HEK293T (cell line): ENCODE results near the gene DOCK10.

ENCODE experiments used
- CTCF ChIA-PET: fragments of 350-600 bp; formaldehyde crosslinking; extraction: SDS; loops from one replicate; lab custom pipeline; 2021; ENCODE audit warnings: antibody characterized with exemption, inconsistent platforms; lab: Yijun Ruan, JAX
- POLR2A ChIA-PET: fragments of 350-600 bp; formaldehyde crosslinking; extraction: SDS; loops from one replicate; lab custom pipeline; 2020; ENCODE audit warnings: antibody characterized with exemption, inconsistent platforms; lab: Yijun Ruan, JAX
- DNase-seq: peaks from one replicate; pipeline ENCODE4 v3.0.0; 2012; ENCODE audit warnings: mixed read lengths; ENCODE audit errors: extremely low spot score
- ARNT ChIP-seq: fragments of 450-650 bp; IDR thresholded peaks from 2 replicates; pipeline ENCODE4 v1.6.1; 2017; ENCODE audit warnings: mild to moderate bottlenecking
- BHLHE40 ChIP-seq: fragments of 450-650 bp; IDR thresholded peaks from 2 replicates; pipeline ENCODE4 v1.6.1; 2016; ENCODE audit warnings: mild to moderate bottlenecking, moderate library complexity, borderline replicate concordance
- CTBP1 ChIP-seq: fragments of 450-650 bp; IDR thresholded peaks from 2 replicates; pipeline ENCODE4 v1.6.1; 2016; ENCODE audit warnings: borderline replicate concordance
- ELF4 ChIP-seq: fragments of 450-650 bp; IDR thresholded peaks from 2 replicates; pipeline ENCODE4 v1.6.1; 2017; ENCODE audit warnings: antibody characterized with exemption
- FOXA1 ChIP-seq: fragments of 450-650 bp; IDR thresholded peaks from 2 replicates; pipeline ENCODE4 v1.6.1; 2016; ENCODE audit warnings: mild to moderate bottlenecking
- FOXK2 ChIP-seq: fragments of 450-650 bp; IDR thresholded peaks from 2 replicates; pipeline ENCODE4 v1.6.1; 2016; ENCODE audit warnings: mild to moderate bottlenecking
- FOXM1 ChIP-seq: fragments of 450-650 bp; IDR thresholded peaks from 2 replicates; pipeline ENCODE4 v1.6.1; 2017; ENCODE audit warnings: mild to moderate bottlenecking, borderline replicate concordance
- HDGF ChIP-seq: fragments of 450-650 bp; IDR thresholded peaks from 2 replicates; pipeline ENCODE4 v1.6.1; 2017; ENCODE audit warnings: antibody characterized with exemption, borderline replicate concordance
- L3MBTL2 ChIP-seq: fragments of 450-650 bp; conservative IDR thresholded peaks from 2 replicates; pipeline ENCODE4 v1.6.1; 2016; ENCODE audit warnings: mild to moderate bottlenecking
- LEF1 ChIP-seq: fragments of 450-650 bp; IDR thresholded peaks from 2 replicates; pipeline ENCODE4 v1.6.1; 2017; ENCODE audit warnings: mild to moderate bottlenecking, borderline replicate concordance
- NFRKB ChIP-seq: fragments of 450-650 bp; IDR thresholded peaks from 2 replicates; pipeline ENCODE4 v1.6.1; 2016; ENCODE audit warnings: mild to moderate bottlenecking, moderate library complexity
- SP1 ChIP-seq: fragments of 450-650 bp; IDR thresholded peaks from 2 replicates; pipeline ENCODE4 v1.6.1; 2017
- SUZ12 ChIP-seq: fragments of 450-650 bp; IDR thresholded peaks from 2 replicates; pipeline ENCODE4 v1.6.1; 2016; ENCODE audit warnings: mild to moderate bottlenecking
- TARDBP ChIP-seq: fragments of 450-650 bp; IDR thresholded peaks from 2 replicates; pipeline ENCODE4 v1.6.1; 2016
- ZNF384 ChIP-seq: fragments of 450-650 bp; IDR thresholded peaks from 2 replicates; pipeline ENCODE4 v1.6.1; 2016
- TF ChIP-seq, protein P1 (sequence below): fragments of 450-650 bp; IDR thresholded peaks from 2 replicates; pipeline ENCODE4 v1.6.1; 2016

The DOCK10 gene

DNA sequence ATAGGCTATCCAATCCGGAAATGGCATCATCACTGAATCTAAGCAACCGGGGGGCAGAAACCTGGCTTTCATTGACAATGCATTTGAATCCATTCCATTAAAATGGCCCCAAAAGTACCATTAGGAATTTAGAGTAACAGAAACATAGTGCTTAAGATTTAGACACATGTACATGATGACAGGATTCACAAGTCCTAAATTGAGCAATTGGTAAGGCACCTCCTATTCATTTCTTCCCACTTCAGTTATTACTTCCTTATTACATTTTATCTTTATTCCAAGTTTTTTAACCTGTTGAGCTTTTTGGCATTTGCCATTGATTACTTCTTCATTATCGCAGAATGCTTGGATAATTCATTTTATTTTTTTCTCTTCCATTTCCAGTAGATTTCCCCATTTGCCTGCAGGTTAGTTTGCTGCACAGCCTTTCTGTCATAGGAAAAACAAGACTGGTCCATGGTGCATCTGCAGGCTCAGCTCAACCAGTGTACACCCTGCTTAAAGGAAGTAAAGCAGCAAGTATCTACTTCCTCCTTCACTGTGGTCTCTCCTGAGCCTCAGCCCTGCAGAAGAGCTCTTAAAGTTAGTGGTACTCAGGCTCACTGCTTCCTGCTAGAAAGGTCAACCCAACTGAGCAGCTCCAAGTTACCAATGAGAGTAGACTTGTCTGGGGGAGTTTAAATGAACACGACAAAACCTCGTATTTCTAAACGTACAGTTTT lies 89.2 kb downstream of the DOCK10 start:
- no peak for TF ChIP-seq CTBP1
- no peak for TF ChIP-seq ZNF384
- no peak for TF ChIP-seq ARNT
- no peak for TF ChIP-seq FOXM1
- no peak for TF ChIP-seq L3MBTL2
- TF ChIP-seq SUZ12: no peak
- TF ChIP-seq SP1: no peak
- TF ChIP-seq HDGF: no peak
- TF ChIP-seq NFRKB: no peak
- TF ChIP-seq ELF4: no peak
- no peak for TF ChIP-seq FOXK2
- no peak for TF ChIP-seq BHLHE40
- no peak for TF ChIP-seq TARDBP
- no peak for TF ChIP-seq FOXA1
- TF ChIP-seq, protein P1, sequence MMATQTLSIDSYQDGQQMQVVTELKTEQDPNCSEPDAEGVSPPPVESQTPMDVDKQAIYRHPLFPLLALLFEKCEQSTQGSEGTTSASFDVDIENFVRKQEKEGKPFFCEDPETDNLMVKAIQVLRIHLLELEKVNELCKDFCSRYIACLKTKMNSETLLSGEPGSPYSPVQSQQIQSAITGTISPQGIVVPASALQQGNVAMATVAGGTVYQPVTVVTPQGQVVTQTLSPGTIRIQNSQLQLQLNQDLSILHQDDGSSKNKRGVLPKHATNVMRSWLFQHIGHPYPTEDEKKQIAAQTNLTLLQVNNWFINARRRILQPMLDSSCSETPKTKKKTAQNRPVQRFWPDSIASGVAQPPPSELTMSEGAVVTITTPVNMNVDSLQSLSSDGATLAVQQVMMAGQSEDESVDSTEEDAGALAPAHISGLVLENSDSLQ: no peak
- TF ChIP-seq LEF1: no peak
- ChIA-PET POLR2A (no interaction called here), CTCF (no interaction called here)
- no peak for DNase-seq

DNA sequence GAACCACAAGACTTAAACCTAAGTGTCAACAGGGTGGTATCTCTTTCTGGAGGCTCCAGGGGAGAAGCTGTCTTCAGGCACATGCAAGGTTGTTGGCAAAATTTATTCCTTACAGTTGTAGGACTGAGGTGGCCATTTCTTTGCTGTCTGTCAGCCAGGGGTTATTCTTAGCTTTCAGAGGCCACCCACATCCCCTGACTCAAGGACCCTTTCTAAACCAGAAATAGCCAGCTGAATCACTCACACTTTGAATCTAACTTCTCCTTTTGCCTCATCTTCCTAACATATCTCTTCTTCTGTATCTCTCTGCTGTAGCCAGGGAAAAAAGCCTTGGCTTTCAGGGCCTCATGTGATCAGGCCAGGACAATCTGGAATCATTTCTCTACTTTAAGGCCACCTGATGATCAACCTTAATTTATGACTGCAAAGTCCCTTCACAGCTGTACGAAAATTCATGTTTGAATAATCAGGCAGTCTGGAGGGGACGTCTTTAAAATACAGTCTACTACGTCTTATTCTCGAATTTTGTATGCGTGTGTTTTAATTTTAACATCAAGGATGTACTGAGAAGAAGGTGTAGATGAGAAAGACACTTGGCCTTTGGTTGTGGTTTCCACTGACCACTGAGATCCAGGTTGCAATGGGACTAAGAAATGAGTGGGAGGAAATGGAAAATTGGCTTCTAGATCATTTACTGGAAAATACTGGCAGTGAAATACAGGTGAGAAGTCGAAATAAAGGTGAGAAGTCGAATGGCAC lies 90.4 kb downstream of the DOCK10 start:
- TF ChIP-seq SP1 (no peak), FOXM1 (no peak), FOXA1 (no peak)
- TF ChIP-seq, protein P1: no peak
- no peak for DNase-seq
- POLR2A ChIA-PET: no interaction called here
- CTCF ChIA-PET: no interaction called here

DNA sequence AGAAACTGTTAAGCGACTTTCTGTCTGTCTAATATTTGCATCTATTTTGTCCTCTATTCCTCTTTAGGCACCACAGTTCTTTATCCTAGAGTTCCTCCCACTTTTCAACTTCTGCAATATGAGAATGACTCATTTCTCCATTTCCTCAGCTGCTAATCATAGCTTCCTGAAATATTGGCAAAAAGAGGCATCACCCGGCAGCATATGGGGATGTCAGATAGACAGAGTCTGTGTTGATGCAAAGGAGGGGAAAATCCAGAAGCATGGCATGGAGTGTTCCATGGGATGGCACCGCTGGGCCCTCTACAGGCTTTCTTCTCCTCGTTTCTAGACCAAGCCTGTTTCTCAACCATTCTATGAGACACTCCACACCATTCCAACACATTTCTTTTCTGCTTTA lies 93.4 kb downstream of the DOCK10 start:
- CTCF ChIA-PET: no interaction called here
- POLR2A ChIA-PET: no interaction called here
- no peak for DNase-seq
- TF ChIP-seq CTBP1: no peak
- TF ChIP-seq SP1: no peak
- no peak for TF ChIP-seq SUZ12
- no peak for TF ChIP-seq BHLHE40
- no peak for TF ChIP-seq LEF1
- TF ChIP-seq TARDBP: no peak
- TF ChIP-seq, protein P1: no peak
- no peak for TF ChIP-seq HDGF
- no peak for TF ChIP-seq FOXM1
- TF ChIP-seq FOXA1: no peak
- TF ChIP-seq L3MBTL2: no peak
- no peak for TF ChIP-seq FOXK2
- no peak for TF ChIP-seq NFRKB
- TF ChIP-seq ARNT: no peak
- no peak for TF ChIP-seq ELF4
- TF ChIP-seq ZNF384: no peak

DNA sequence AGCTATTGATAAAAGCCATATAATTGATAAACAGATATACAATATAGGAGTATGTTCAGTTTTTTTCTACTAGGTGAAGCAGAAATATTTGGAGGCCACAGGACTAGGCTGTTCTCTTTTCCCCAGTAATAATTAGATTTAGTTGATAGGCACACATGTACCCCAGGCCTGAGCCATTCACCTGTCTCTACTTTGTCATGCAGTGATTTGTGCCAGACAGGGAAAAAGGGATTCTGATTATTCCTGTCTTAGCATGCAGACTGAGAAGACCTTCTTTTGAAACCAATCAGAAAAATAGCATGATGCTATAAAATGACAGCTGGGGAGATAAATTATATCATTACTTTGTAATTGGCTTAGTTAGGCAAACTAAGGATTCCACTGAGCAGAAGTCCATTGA lies 94.3 kb downstream of the DOCK10 start:
- TF ChIP-seq L3MBTL2 (no peak), LEF1 (no peak), TARDBP (no peak), FOXK2 (no peak), ZNF384 (no peak), ELF4 (no peak), ARNT (no peak), FOXM1 (no peak), SP1 (no peak)
- TF ChIP-seq, protein P1: no peak
- CTCF ChIA-PET: interaction anchor here (0.6 kb wide), 1 partner anchor 20 kb away, joined by 3 read pairs; no protein-coding TSS in a partner anchor
- no peak for DNase-seq
- POLR2A ChIA-PET: no interaction called here

DNA sequence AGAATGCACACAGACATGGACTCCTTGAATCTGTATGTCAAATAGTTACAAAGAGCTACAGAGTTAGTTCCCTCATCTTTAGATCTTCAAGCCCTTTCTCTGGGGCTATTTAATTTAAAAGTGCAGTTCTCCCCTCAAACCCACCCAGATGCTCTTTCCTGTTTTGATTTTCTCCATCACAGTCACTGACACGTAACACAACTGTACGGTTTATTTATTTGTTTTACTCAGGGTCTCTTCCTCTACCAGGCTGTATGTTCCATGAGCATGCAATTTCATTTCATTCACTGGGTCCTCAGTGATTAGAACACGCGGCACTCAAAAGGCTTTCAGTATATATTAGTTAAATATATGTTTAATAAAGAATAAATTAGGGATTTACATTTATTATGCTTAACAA lies 94.7 kb downstream of the DOCK10 start:
- no peak for DNase-seq
- TF ChIP-seq LEF1: no peak
- TF ChIP-seq BHLHE40: no peak
- TF ChIP-seq SUZ12: no peak
- TF ChIP-seq NFRKB: no peak
- TF ChIP-seq CTBP1: no peak
- no peak for TF ChIP-seq SP1
- TF ChIP-seq L3MBTL2: no peak
- ChIA-PET POLR2A (no interaction called here), CTCF (interaction anchor here (0.6 kb wide), 2 partner anchors 20 to 791 kb away, joined by 3 to 4 read pairs; no protein-coding TSS in a partner anchor)

DNA sequence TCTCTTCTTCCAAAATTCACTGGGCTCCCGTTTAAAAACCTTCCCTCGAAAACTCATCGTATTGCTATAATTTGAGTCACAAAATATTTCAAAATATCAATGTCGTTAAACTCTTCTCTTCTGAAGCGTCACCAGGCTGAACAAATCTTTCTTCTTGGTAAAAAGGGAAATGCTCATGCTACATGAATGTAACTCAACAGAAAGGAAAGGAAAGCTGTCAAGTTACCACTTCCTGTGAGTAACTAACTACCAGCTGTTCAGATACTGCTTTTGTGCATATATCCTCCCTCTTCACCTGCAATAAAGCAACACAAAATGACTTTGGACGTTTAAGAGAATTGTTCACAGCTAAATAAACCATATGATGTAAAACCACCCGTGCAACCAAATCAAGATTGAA lies 95.4 kb downstream of the DOCK10 start:
- no peak for DNase-seq
- POLR2A ChIA-PET: no interaction called here
- TF ChIP-seq, protein P1: no peak
- TF ChIP-seq ELF4: no peak
- TF ChIP-seq SUZ12: no peak
- TF ChIP-seq BHLHE40: no peak
- TF ChIP-seq L3MBTL2: no peak
- no peak for TF ChIP-seq CTBP1
- no peak for TF ChIP-seq NFRKB
- TF ChIP-seq ARNT: no peak
- TF ChIP-seq FOXM1: no peak
- TF ChIP-seq TARDBP: no peak
- TF ChIP-seq FOXA1: no peak
- no peak for TF ChIP-seq HDGF
- no peak for TF ChIP-seq SP1
- no peak for TF ChIP-seq ZNF384
- CTCF ChIA-PET: interaction anchor here (0.6 kb wide), 1 partner anchor 790 kb away, joined by 4 read pairs; no protein-coding TSS in a partner anchor
